OCI-LY1 (cell line): Measurements from ENCODE around the gene GKN2.
A peak's percentile ranks its signal among the peaks of the same experiment; 100 is the strongest.
"Not testable (repeated sequence)": the region's sequence is repeated elsewhere in the genome, so short reads cannot be mapped to it uniquely, and the experiment has no call there.

Source experiments
- H2AFZ ChIP-seq: fragments of 200-600 bp; sonication (generic), shearing (Covaris generic); 2 replicates; pipeline ENCODE4 v1.6.0; 2014; ENCODE audit warnings: antibody characterized with exemption, mild to moderate bottlenecking, low read length
- H3F3A ChIP-seq: fragments of 200-600 bp; sonication (generic), shearing (Covaris generic); 2 replicates; pipeline ENCODE4 v1.6.0; 2014; ENCODE audit warnings: mild to moderate bottlenecking, antibody characterized with exemption, low read length, moderate library complexity; ENCODE audit not compliant: insufficient read depth
- H3K27ac ChIP-seq: fragments of 200-600 bp; sonication (generic); 2 replicates; pipeline ENCODE4 v1.5.1; 2014; ENCODE audit warnings: low read length, mixed run types, mild to moderate bottlenecking, low read depth; ENCODE audit not compliant: poor library complexity, severe bottlenecking
- H3K27me3 ChIP-seq: fragments of 200-600 bp; sonication (generic); 2 replicates; pipeline ENCODE4 v1.6.0; 2014; ENCODE audit warnings: antibody characterized with exemption, mild to moderate bottlenecking, low read length, moderate library complexity; ENCODE audit not compliant: insufficient read depth
- H3K36me3 ChIP-seq: fragments of 200-600 bp; sonication (generic); 2 replicates; pipeline ENCODE4 v1.6.1; 2014; ENCODE audit warnings: mild to moderate bottlenecking, antibody characterized with exemption, low read length, moderate library complexity, mixed read lengths; ENCODE audit not compliant: insufficient read depth
- H3K4me1 ChIP-seq: fragments of 200-600 bp; sonication (generic); 2 replicates; pipeline ENCODE4 v1.5.1; 2014; ENCODE audit warnings: mild to moderate bottlenecking, low read length, moderate library complexity; ENCODE audit not compliant: insufficient read depth, severe bottlenecking
- H3K4me2 ChIP-seq: fragments of 200-600 bp; sonication (generic), shearing (Covaris generic); 2 replicates; pipeline ENCODE4 v1.6.1; 2014; ENCODE audit warnings: low read length
- H3K4me3 ChIP-seq: fragments of 200-600 bp; sonication (generic); 2 replicates; pipeline ENCODE4 v1.5.1; 2014; ENCODE audit warnings: low read length, low read depth, mild to moderate bottlenecking, mixed read lengths; ENCODE audit not compliant: poor library complexity, severe bottlenecking
- H3K79me2 ChIP-seq: fragments of 200-600 bp; shearing (Covaris generic); 2 replicates; pipeline ENCODE4 v1.6.1; 2016; ENCODE audit warnings: mixed run types, low read length, mixed read lengths; ENCODE audit not compliant: insufficient read depth
- H3K9ac ChIP-seq: fragments of 200-600 bp; sonication (generic), shearing (Covaris generic); 2 replicates; pipeline ENCODE4 v1.6.1; 2014; ENCODE audit warnings: mild to moderate bottlenecking, low read length, mixed read lengths
- H3K9me2 ChIP-seq: fragments of 200-600 bp; sonication (generic), shearing (Covaris generic); 2 replicates; pipeline ENCODE4 v1.6.1; 2014; ENCODE audit warnings: low read depth, mild to moderate bottlenecking, low read length, mixed read lengths
- H3K9me3 ChIP-seq: fragments of 200-600 bp; shearing (Covaris generic); 2 replicates; pipeline ENCODE4 v1.6.1; 2014; ENCODE audit warnings: low read length, mixed read lengths
- H4K20me1 ChIP-seq: fragments of 200-600 bp; sonication (generic), shearing (Covaris generic); 2 replicates; pipeline ENCODE4 v1.6.0; 2016; ENCODE audit warnings: mild to moderate bottlenecking, low read length; ENCODE audit not compliant: insufficient read depth
- CTCF ChIP-seq: fragments of 200-600 bp; sonication (generic), shearing (Covaris generic); IDR thresholded peaks from 2 replicates; pipeline ENCODE4 v1.5.1; 2017; ENCODE audit warnings: mild to moderate bottlenecking, antibody characterized with exemption, low read length, moderate library complexity, mixed read lengths
- EZH2 ChIP-seq: fragments of 200-600 bp; sonication (generic), shearing (Covaris generic); IDR thresholded peaks from 2 replicates; pipeline ENCODE4 v1.8.0; 2017; ENCODE audit warnings: borderline replicate concordance, mixed run types, mild to moderate bottlenecking, antibody characterized with exemption, low read length, moderate library complexity, mixed read lengths

Gene GKN2

GRCh38 chr2:68901561-68901960 is 51.1 kb downstream of the GKN2 start:
- no peaks in the 10 kb centered on the region for H3K9me2 ChIP-seq

GRCh38 chr2:68901199-68901514 is 51.5 kb downstream of the GKN2 start:
- no peak overlapping the region for H2AFZ ChIP-seq
- H3K4me3 ChIP-seq, result no peak overlapping the region
- H3K9me3 ChIP-seq, result peaks cover 13% of the 10 kb centered on the region; the same call in 1 of the 2 replicates
- H4K20me1 ChIP-seq, result no peaks in the 10 kb centered on the region
- H3K36me3 ChIP-seq, result no peaks in the 10 kb centered on the region; the same call in 1 of the 2 replicates
- H3K9me2 ChIP-seq, result no peaks in the 10 kb centered on the region
- H3K27ac ChIP-seq, result no peak overlapping the region
- no peak overlapping the region for H3K9ac ChIP-seq
- H3F3A ChIP-seq, result no peaks in the 10 kb centered on the region
- H3K4me2 ChIP-seq, result no peak overlapping the region
- H3K4me1 ChIP-seq, result no peaks in the 10 kb centered on the region
- TF ChIP-seq EZH2 (no peak), CTCF (peak; percentile 45)
- H3K79me2 ChIP-seq, result no peaks in the 10 kb centered on the region
- no peaks in the 10 kb centered on the region for H3K27me3 ChIP-seq

More at GRCh38 chr2:68901561-68901960, 51.1 kb downstream of the GKN2 start:
- Histone ChIP-seq H3K4me2 (no peak overlapping the region), H3K9me3 (peaks cover 13% of the 10 kb centered on the region; the same call in 1 of the 2 replicates), H3K4me3 (no peak overlapping the region), H3F3A (no peaks in the 10 kb centered on the region), H3K4me1 (peaks cover 3% of the 10 kb centered on the region), H2AFZ (no peak overlapping the region), H4K20me1 (no peaks in the 10 kb centered on the region), H3K79me2 (no peaks in the 10 kb centered on the region), H3K9ac (no peak overlapping the region), H3K27me3 (no peaks in the 10 kb centered on the region), H3K27ac (no peak overlapping the region), H3K36me3 (no peaks in the 10 kb centered on the region; the same call in 1 of the 2 replicates)
- TF ChIP-seq EZH2 (no peak), CTCF (no peak)

GRCh38 chr2:68900496-68901198 is 52.0 kb downstream of the GKN2 start:
- no peaks in the 10 kb centered on the region; the same call in 1 of the 2 replicates for H3K36me3 ChIP-seq
- H3K9me2 ChIP-seq, result no peaks in the 10 kb centered on the region
- H3K4me2 ChIP-seq, result no peak overlapping the region
- H2AFZ ChIP-seq, result no peak overlapping the region
- H3K4me3 ChIP-seq, result no peak overlapping the region
- no peaks in the 10 kb centered on the region for H3K79me2 ChIP-seq
- H3K27me3 ChIP-seq, result no peaks in the 10 kb centered on the region
- H3F3A ChIP-seq, result no peaks in the 10 kb centered on the region
- H3K9me3 ChIP-seq, result peaks cover 13% of the 10 kb centered on the region; the same call in 1 of the 2 replicates
- H3K27ac ChIP-seq, result no peak overlapping the region
- H3K9ac ChIP-seq, result no peak overlapping the region
- TF ChIP-seq CTCF (no peak), EZH2 (no peak)
- no peaks in the 10 kb centered on the region for H3K4me1 ChIP-seq
- H4K20me1 ChIP-seq, result no peaks in the 10 kb centered on the region

GRCh38 chr2:68895981-68896380 is 56.7 kb downstream of the GKN2 start:
- not testable (repeated sequence) for H3K79me2 ChIP-seq, H3K4me3 ChIP-seq, H3K4me2 ChIP-seq, H4K20me1 ChIP-seq, H3K9ac ChIP-seq, H3K36me3 ChIP-seq, H3K9me3 ChIP-seq, H3K4me1 ChIP-seq, H3K27me3 ChIP-seq, H2AFZ ChIP-seq, H3F3A ChIP-seq, H3K9me2 ChIP-seq, H3K27ac ChIP-seq
